Activated naive CD8-positive, alpha-beta T cell treated with anti-CD3 and anti-CD28 coated beads, Interleukin-2, amount 10 ng/mL, durations not matched to agents 7 days and 5 days (primary cell): Measurements from ENCODE around the gene HLA-DPA1. TPM values are rescaled to one million over a fixed set of nuclear protein-coding genes. Genes with fewer than 3 reads are reported as not detected.

ENCODE experiments used
- total RNA-seq, 2 experiments: library from RNA; stranded (reverse); gene quantifications; one replicate each; pipeline ENCODE4 v1.2.3, GENCODE V29; 2021

The HLA-DPA1 gene
- total RNA-seq, 2 experiments from 2014 or later, result 35.7 to 39.8 TPM

Other genes starting within 250 kb of the HLA-DPA1 start
- 100 to 1,000 TPM; 209 to 210 TPM for gene TAP2, start 234.9 kb downstream of the HLA-DPA1 start, total RNA-seq
- gene PSMB8, start 229.6 kb downstream of the HLA-DPA1 start, total RNA-seq, result 100 to 1,000 TPM; 308 to 327 TPM
- gene TAP1, start 219.9 kb downstream of the HLA-DPA1 start, total RNA-seq, result 100 to 1,000 TPM; 315 to 323 TPM
- gene PSMB9, start 219.5 kb downstream of the HLA-DPA1 start, total RNA-seq, result 100 to 1,000 TPM; 353 to 356 TPM
- gene HLA-DMB, start 132.6 kb downstream of the HLA-DPA1 start, total RNA-seq, result 10 to 100 TPM; 14.0 to 14.7 TPM
- gene HLA-DMA, start 120.6 kb downstream of the HLA-DPA1 start, total RNA-seq, result 10 to 100 TPM; 32.1 to 36.1 TPM
- 100 to 1,000 TPM; 365 to 371 TPM for gene BRD2, start 105.1 kb downstream of the HLA-DPA1 start, total RNA-seq
- gene HLA-DOA, start 64.1 kb downstream of the HLA-DPA1 start, total RNA-seq, result 1 to 10 TPM; 7.5 to 8.3 TPM
- gene HLA-DPB1, start 2.3 kb upstream of the HLA-DPA1 start, total RNA-seq, result 10 to 100 TPM; 43.4 to 44.7 TPM
- gene COL11A2, start 118.8 kb upstream of the HLA-DPA1 start, total RNA-seq, result 1 to 10 TPM in 1 of 2 experiments, under 1 TPM in 1; 1.00 to 1.1 TPM
- 10 to 100 TPM; 54.6 to 60.0 TPM for gene RXRB, start 127.0 kb upstream of the HLA-DPA1 start, total RNA-seq
- 10 to 100 TPM; 41.7 to 44.8 TPM for gene SLC39A7, start 127.2 kb upstream of the HLA-DPA1 start, total RNA-seq
- gene HSD17B8, start 131.0 kb upstream of the HLA-DPA1 start, total RNA-seq, result 10 to 100 TPM; 21.1 to 21.8 TPM
- gene RING1, start 134.9 kb upstream of the HLA-DPA1 start, total RNA-seq, result 10 to 100 TPM; 41.2 to 41.8 TPM
- gene VPS52, start 198.2 kb upstream of the HLA-DPA1 start, total RNA-seq, result 10 to 100 TPM; 72.3 to 76.0 TPM
- gene RPS18, start 198.4 kb upstream of the HLA-DPA1 start, total RNA-seq, result 1,000 to 10,000 TPM; 3,300 to 3,409 TPM
- 10 to 100 TPM; 32.0 to 35.4 TPM for gene B3GALT4, start 203.5 kb upstream of the HLA-DPA1 start, total RNA-seq
- 10 to 100 TPM; 50.0 to 58.0 TPM for gene WDR46, start 215.6 kb upstream of the HLA-DPA1 start, total RNA-seq
- 10 to 100 TPM; 53.3 to 54.7 TPM for gene PFDN6, start 216.0 kb upstream of the HLA-DPA1 start, total RNA-seq
- gene RGL2, start 225.3 kb upstream of the HLA-DPA1 start, total RNA-seq, result 10 to 100 TPM; 65.4 to 65.5 TPM
- 100 to 1,000 TPM; 250 to 257 TPM for gene TAPBP, start 240.4 kb upstream of the HLA-DPA1 start, total RNA-seq
- gene ZBTB22, start 244.1 kb upstream of the HLA-DPA1 start, total RNA-seq, result 10 to 100 TPM; 20.9 to 24.5 TPM
- gene DAXX, start 249.3 kb upstream of the HLA-DPA1 start, total RNA-seq, result 100 to 1,000 TPM; 108 to 117 TPM